Fibroblast of gingiva (primary cell): ENCODE results near the gene C19orf25.
"Not testable (repeated sequence)": the region's sequence is repeated elsewhere in the genome, so short reads cannot be mapped to it uniquely, and the experiment has no call there.

ENCODE experiments used
- DNase-seq: peaks from one replicate; pipeline ENCODE4 v3.0.0-alpha.2; 2011; ENCODE audit warnings: low read depth

The C19orf25 gene

GRCh38 chr19:1512671-1513498 is 33.9 kb upstream of the C19orf25 start, which contains the start of gene ADAMTSL5:
Gene ADAMTSL5, minus strand, starts transcription at chr19:1513019. Its CDS starts 2,076 bp downstream, at chr19:1510943.
- DNase-seq: peak; percentile 54

GRCh38 chr19:1511318-1512317 is 32.6 kb upstream of the C19orf25 start:
- DNase-seq: no peak

GRCh38 chr19:1510807-1511206 is 31.8 kb upstream of the C19orf25 start:
- DNase-seq: no peak

GRCh38 chr19:1510442-1510806 is 31.4 kb upstream of the C19orf25 start:
- no peak for DNase-seq

- no peak for DNase-seq
Observed at GRCh38 chr19:1509602-1510441, 30.8 kb upstream of the C19orf25 start.

- DNase-seq: no peak
Observed at GRCh38 chr19:1508507-1508856, 29.5 kb upstream of the C19orf25 start.

GRCh38 chr19:1507763-1508506 is 28.9 kb upstream of the C19orf25 start:
- DNase-seq: peak; percentile 96

- DNase-seq: no peak
Observed at GRCh38 chr19:1507192-1507660, 28.2 kb upstream of the C19orf25 start.

- DNase-seq: no peak
Observed at GRCh38 chr19:1505991-1506881, 27.2 kb upstream of the C19orf25 start.

- no peak for DNase-seq
Observed at GRCh38 chr19:1505012-1505411, 26.0 kb upstream of the C19orf25 start.

GRCh38 chr19:1503925-1504773 is 25.1 kb upstream of the C19orf25 start:
- DNase-seq: no peak

- no peak for DNase-seq
Observed at GRCh38 chr19:1503089-1503924, 24.3 kb upstream of the C19orf25 start.

GRCh38 chr19:1502433-1503088 is 23.5 kb upstream of the C19orf25 start:
- DNase-seq: no peak

- DNase-seq: no peak
Observed at GRCh38 chr19:1501200-1501595, 22.2 kb upstream of the C19orf25 start.

- not testable (repeated sequence) for DNase-seq
Observed at GRCh38 chr19:1499231-1499630, 20.2 kb upstream of the C19orf25 start.

- DNase-seq: no peak
Observed at GRCh38 chr19:1497578-1498235, 18.7 kb upstream of the C19orf25 start.
